CD4-positive, alpha-beta T cell (primary cell): Measurements from ENCODE around the gene OR2K2. TPM values are rescaled to one million over a fixed set of nuclear protein-coding genes. Genes with fewer than 3 reads are reported as not detected.
"Not testable (repeated sequence)": the region's sequence is repeated elsewhere in the genome, so short reads cannot be mapped to it uniquely, and the experiment has no call there.

Experiments used
- ATAC-seq: fragments of 200-7000 bp; cut with Tn5 transposase; one replicate; pipeline ENCODE4 v1.10.0; 2022; ENCODE audit warnings: mild to moderate bottlenecking; ENCODE audit not compliant: poor library complexity
- CTCF ChIA-PET: fragments of 350-600 bp; sonication (Branson Sonifier 250); formaldehyde crosslinking; loops from one replicate; lab custom pipeline; 2021; ENCODE audit warnings: antibody characterized with exemption, inconsistent platforms; lab: Charles Lee
- POLR2A ChIA-PET: fragments of 350-600 bp; sonication (Branson Sonifier 250); formaldehyde crosslinking; loops from one replicate; lab custom pipeline; 2021; ENCODE audit warnings: antibody characterized with exemption, inconsistent platforms; lab: Charles Lee
- DNase-seq, 14 experiments: peaks; one replicate each; pipeline ENCODE4 v3.0.0-alpha.2; 2013 to 2020; ENCODE audit warnings: mixed read lengths in 2 of 14
- H3K27ac ChIP-seq, 2 donors: one replicate each; pipeline versions ENCODE4 v1.5.1 to v1.7.0; 2013; ENCODE audit warnings: low read length in 2 of 2, low read depth in 1 of 2, mild to moderate bottlenecking in 1 of 2
- H3K27me3 ChIP-seq, 2 experiments: 1 replicate in 1 of 2; 2 replicates in 1 of 2; pipeline versions ENCODE4 v1.6.1 to v1.7.0; 2013; ENCODE audit warnings: low read length in 2 of 2, control low read depth in 1 of 2, mild to moderate bottlenecking in 1 of 2, moderate library complexity in 1 of 2; ENCODE audit not compliant: insufficient read depth in 2 of 2, control insufficient read depth in 1 of 2
- H3K36me3 ChIP-seq: one replicate; pipeline ENCODE4 v1.6.1; 2013; ENCODE audit warnings: low read length, control low read depth; ENCODE audit not compliant: insufficient read depth
- H3K4me1 ChIP-seq: one replicate; pipeline ENCODE4 v1.6.1; 2013; ENCODE audit warnings: low read length, control low read depth; ENCODE audit not compliant: insufficient read depth
- H3K4me3 ChIP-seq: one replicate; pipeline ENCODE4 v1.5.1; 2013; ENCODE audit warnings: mild to moderate bottlenecking, low read length, moderate library complexity
- H3K9me3 ChIP-seq, 2 experiments: 1 replicate in 1 of 2; 2 replicates in 1 of 2; pipeline versions ENCODE4 v1.6.1 to v1.7.0; 2013; ENCODE audit warnings: low read length in 2 of 2, mild to moderate bottlenecking in 2 of 2, control low read depth in 1 of 2, moderate library complexity in 1 of 2; ENCODE audit not compliant: control insufficient read depth in 1 of 2, insufficient read depth in 1 of 2
- H3K27ac Mint-ChIP-seq: one replicate; pipeline ENCODE4 v1.8.0; 2020; ENCODE audit warnings: mixed read lengths
- H3K27me3 Mint-ChIP-seq: one replicate; pipeline ENCODE4 v1.8.0; 2021; ENCODE audit warnings: mixed read lengths
- H3K36me3 Mint-ChIP-seq: one replicate; pipeline ENCODE4 v1.8.0; 2021; ENCODE audit warnings: low read depth, mixed read lengths
- H3K4me1 Mint-ChIP-seq: one replicate; pipeline ENCODE4 v1.8.0; 2021; ENCODE audit warnings: low read depth, mixed read lengths
- H3K4me3 Mint-ChIP-seq: one replicate; pipeline ENCODE4 v1.8.0; 2020; ENCODE audit warnings: mild to moderate bottlenecking, mixed read lengths
- H3K9me3 Mint-ChIP-seq: one replicate; pipeline ENCODE4 v1.8.0; 2020; ENCODE audit warnings: mixed read lengths
- intact Hi-C, 2 experiments: fragments of 100-400 bp; cut with DNase I in 1 of 2; cut with micrococcal nuclease in 1 of 2; formaldehyde crosslinking; loops; one replicate each; pipeline versions ENCODE4 v1.15.1 to v1.9.0; 2023 to 2025; cut with DNase I, micrococcal nuclease
- total RNA-seq, 174 experiments: library from RNA in 2 of 174; stranded (reverse) in 2 of 174; gene quantifications; one replicate each; pipeline ENCODE4 v1.2.3 and lab custom pipeline; 2021 to 2026
- TF ChIP-seq, protein P1 (sequence below): fragments of 200-600 bp; IDR thresholded peaks from one replicate; pipeline ENCODE4 v1.8.0; 2022; ENCODE audit warnings: antibody characterized with exemption, mild to moderate bottlenecking

OR2K2 gene
- total RNA-seq, 2 experiments from 2014 or later = not detected

DNA sequence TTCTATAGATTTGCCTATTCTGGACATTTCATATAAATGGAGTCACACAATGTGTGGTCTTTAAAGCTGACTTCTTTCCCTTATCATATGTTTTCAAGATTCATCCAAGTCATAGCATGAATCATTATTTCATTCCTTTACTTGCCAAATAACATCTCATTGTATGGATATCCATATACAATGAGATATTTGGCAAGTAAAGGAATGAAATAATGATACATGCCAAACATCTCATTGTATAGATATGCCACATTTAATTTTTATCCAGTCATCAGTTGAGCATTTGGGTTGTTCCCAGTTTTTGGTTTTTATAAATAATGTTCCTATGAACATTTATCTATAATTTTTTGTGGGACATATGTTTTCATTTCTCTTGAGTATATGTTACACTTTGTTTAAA is 20.5 kb upstream of the OR2K2 start:
- Histone ChIP-seq H3K27ac (no peak overlapping the region), H3K27me3 (no peaks in the 10 kb centered on the region), H3K9me3 (no peaks in the 10 kb centered on the region), H3K4me1 (no peaks in the 10 kb centered on the region), H3K36me3 (no peaks in the 10 kb centered on the region), H3K4me3 (no peak overlapping the region)
- TF ChIP-seq, protein P1, sequence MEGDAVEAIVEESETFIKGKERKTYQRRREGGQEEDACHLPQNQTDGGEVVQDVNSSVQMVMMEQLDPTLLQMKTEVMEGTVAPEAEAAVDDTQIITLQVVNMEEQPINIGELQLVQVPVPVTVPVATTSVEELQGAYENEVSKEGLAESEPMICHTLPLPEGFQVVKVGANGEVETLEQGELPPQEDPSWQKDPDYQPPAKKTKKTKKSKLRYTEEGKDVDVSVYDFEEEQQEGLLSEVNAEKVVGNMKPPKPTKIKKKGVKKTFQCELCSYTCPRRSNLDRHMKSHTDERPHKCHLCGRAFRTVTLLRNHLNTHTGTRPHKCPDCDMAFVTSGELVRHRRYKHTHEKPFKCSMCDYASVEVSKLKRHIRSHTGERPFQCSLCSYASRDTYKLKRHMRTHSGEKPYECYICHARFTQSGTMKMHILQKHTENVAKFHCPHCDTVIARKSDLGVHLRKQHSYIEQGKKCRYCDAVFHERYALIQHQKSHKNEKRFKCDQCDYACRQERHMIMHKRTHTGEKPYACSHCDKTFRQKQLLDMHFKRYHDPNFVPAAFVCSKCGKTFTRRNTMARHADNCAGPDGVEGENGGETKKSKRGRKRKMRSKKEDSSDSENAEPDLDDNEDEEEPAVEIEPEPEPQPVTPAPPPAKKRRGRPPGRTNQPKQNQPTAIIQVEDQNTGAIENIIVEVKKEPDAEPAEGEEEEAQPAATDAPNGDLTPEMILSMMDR = no peak
- no peaks in the 10 kb centered on the region for H3K4me1 Mint-ChIP-seq
- ATAC-seq (no peak), DNase-seq (no peak)
- H3K9me3 Mint-ChIP-seq = no peaks in the 10 kb centered on the region
- intact Hi-C loops = no loop called here
- POLR2A ChIA-PET = no interaction called here
- no peak overlapping the region for H3K27ac Mint-ChIP-seq
- CTCF ChIA-PET = no interaction called here
- no peaks in the 10 kb centered on the region for H3K36me3 Mint-ChIP-seq
- peaks cover 29% of the 10 kb centered on the region for H3K27me3 Mint-ChIP-seq
- no peak overlapping the region for H3K4me3 Mint-ChIP-seq

DNA sequence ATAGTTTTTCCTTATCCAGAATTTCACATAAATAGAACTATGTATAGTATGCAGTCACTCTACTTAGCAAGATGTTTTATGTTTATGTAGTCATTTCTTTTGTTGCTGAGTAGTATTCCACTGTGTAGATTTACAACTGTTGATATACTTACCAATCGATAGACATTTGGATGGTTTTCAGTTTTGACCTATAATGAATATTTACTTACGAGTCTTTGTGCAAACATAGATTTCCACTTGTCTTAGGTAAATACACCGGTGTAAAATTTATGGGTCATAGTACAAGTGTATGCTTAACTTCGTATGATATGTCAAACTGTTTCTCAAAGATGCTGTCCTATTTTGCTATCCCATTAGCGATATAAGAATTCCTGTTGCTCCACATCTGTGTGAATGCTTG is 19.7 kb upstream of the OR2K2 start:
- Mint-ChIP-seq H3K27ac (no peak overlapping the region), H3K4me1 (no peaks in the 10 kb centered on the region), H3K9me3 (no peaks in the 10 kb centered on the region), H3K36me3 (no peaks in the 10 kb centered on the region), H3K4me3 (no peak overlapping the region), H3K27me3 (peaks cover 32% of the 10 kb centered on the region)
- H3K4me3 ChIP-seq = no peak overlapping the region
- TF ChIP-seq, protein P1 = no peak
- ATAC-seq (no peak), DNase-seq (no peak)
- ChIA-PET CTCF (no interaction called here), POLR2A (no interaction called here)
- H3K27me3 ChIP-seq = no peaks in the 10 kb centered on the region
- no peaks in the 10 kb centered on the region for H3K36me3 ChIP-seq
- no peaks in the 10 kb centered on the region for H3K4me1 ChIP-seq
- H3K9me3 ChIP-seq = no peaks in the 10 kb centered on the region
- intact Hi-C loops = no loop called here
- H3K27ac ChIP-seq = no peak overlapping the region

DNA sequence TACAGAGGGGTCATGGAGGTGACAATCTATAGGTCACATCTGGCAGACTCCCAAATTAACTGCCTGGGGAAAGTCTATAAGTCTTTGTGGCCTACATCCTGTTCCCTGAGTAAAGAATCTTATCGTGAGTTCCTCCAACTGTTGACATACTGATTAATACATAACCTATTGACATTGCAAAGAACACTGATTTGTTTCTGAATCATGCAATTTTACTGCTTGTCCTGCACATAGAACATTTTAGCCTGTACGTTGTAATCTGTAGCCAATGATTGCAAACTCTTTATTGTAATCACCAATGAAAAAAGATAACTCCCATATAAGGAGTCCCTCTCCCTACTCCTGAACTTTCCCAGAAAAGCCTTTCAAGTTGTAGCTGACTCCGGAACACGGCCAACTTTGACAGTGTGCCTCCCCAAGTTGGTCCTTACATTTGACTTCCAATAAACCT is 18.8 kb upstream of the OR2K2 start:
- no peaks in the 10 kb centered on the region for H3K9me3 ChIP-seq
- ATAC-seq = no peak
- no peak overlapping the region for H3K27ac Mint-ChIP-seq
- DNase-seq = no peak
- H3K4me3 ChIP-seq = no peak overlapping the region
- POLR2A ChIA-PET = no interaction called here
- H3K4me1 Mint-ChIP-seq = no peaks in the 10 kb centered on the region
- no peaks in the 10 kb centered on the region for H3K4me1 ChIP-seq
- H3K36me3 Mint-ChIP-seq = no peaks in the 10 kb centered on the region
- H3K4me3 Mint-ChIP-seq = no peak overlapping the region
- peaks cover 0 to 1% of the 10 kb centered on the region in 2 experiments for H3K27me3 ChIP-seq
- H3K27me3 Mint-ChIP-seq = peaks cover 32% of the 10 kb centered on the region
- H3K36me3 ChIP-seq = no peaks in the 10 kb centered on the region
- CTCF ChIA-PET = no interaction called here
- intact Hi-C loops = no loop called here
- H3K27ac ChIP-seq = no peak overlapping the region
- no peaks in the 10 kb centered on the region for H3K9me3 Mint-ChIP-seq
- TF ChIP-seq, protein P1 = no peak

DNA sequence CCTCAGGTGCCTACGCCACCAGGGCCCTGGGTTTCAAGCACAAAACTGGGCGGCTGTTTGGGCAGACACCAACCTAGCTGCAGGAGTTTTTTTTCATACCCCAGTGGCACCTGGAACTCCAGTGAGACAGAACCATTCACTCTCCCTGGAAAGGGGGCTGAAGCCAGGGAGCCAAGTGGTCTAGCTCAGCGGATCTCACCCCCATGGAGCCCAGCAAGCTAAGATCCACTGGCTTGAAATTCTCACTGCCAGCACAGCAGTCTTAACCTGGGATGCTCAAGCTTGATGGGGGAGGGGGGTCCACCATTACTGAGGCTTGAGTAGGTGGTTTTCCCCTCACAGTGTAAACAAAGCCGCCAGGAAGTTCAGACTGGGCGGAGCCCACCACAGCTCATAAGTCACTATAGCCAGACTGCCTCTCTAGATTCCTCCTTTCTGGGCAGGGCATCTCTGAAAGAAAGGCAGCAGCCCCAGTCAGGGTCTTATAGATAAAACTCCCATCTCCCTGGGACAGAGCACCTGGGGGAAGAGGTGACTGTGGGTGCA is 4.4 kb upstream of the OR2K2 start:
- H3K36me3 Mint-ChIP-seq, ATAC-seq, H3K4me3 ChIP-seq, intact Hi-C loops, H3K4me1 ChIP-seq, H3K9me3 Mint-ChIP-seq, H3K27ac ChIP-seq, POLR2A ChIA-PET, H3K4me3 Mint-ChIP-seq, H3K4me1 Mint-ChIP-seq, CTCF ChIA-PET, H3K9me3 ChIP-seq, H3K27me3 ChIP-seq, H3K27ac Mint-ChIP-seq, H3K36me3 ChIP-seq: not testable (repeated sequence)
- H3K27me3 Mint-ChIP-seq = peaks cover 13% of the 10 kb centered on the region
- peak in 3 of 14 experiments; percentile 1 to 20 (median 3) for DNase-seq
